Immature natural killer cell (primary cell): ENCODE results near the gene MDH2. TPM values are rescaled to one million over a fixed set of nuclear protein-coding genes. Genes with fewer than 3 reads are reported as not detected.
"Not testable (repeated sequence)": the region's sequence is repeated elsewhere in the genome, so short reads cannot be mapped to it uniquely, and the experiment has no call there.

Experiments used
- DNase-seq, 3 donors: peaks; one replicate each; pipeline ENCODE4 v3.0.0; 2022; ENCODE audit warnings: mixed read lengths in 1 of 3
- H3K27ac Mint-ChIP-seq, 6 donors: one replicate each; pipeline ENCODE4 v1.8.0; 2020; ENCODE audit warnings: mixed read lengths in 6 of 6, mild to moderate bottlenecking in 5 of 6, inconsistent platforms in 4 of 6, moderate library complexity in 3 of 6
- H3K27me3 Mint-ChIP-seq, 3 donors: one replicate each; pipeline ENCODE4 v1.8.0; 2020 to 2021; ENCODE audit warnings: low read depth in 3 of 3, mild to moderate bottlenecking in 3 of 3, mixed read lengths in 3 of 3, moderate library complexity in 3 of 3, inconsistent platforms in 1 of 3
- H3K36me3 Mint-ChIP-seq, 3 donors: one replicate each; pipeline ENCODE4 v1.8.0; 2020; ENCODE audit warnings: mixed read lengths in 3 of 3, inconsistent platforms in 2 of 3, mild to moderate bottlenecking in 2 of 3
- H3K4me1 Mint-ChIP-seq, 2 donors: one replicate each; pipeline ENCODE4 v1.8.0; 2020; ENCODE audit warnings: inconsistent platforms in 2 of 2, mild to moderate bottlenecking in 2 of 2, mixed read lengths in 2 of 2, moderate library complexity in 1 of 2
- H3K4me3 Mint-ChIP-seq, 5 donors: one replicate each; pipeline ENCODE4 v1.8.0; 2020; ENCODE audit warnings: mild to moderate bottlenecking in 5 of 5, mixed read lengths in 5 of 5, inconsistent platforms in 3 of 5, moderate library complexity in 3 of 5
- H3K9me3 Mint-ChIP-seq, 6 donors: one replicate each; pipeline ENCODE4 v1.8.0; 2020; ENCODE audit warnings: mild to moderate bottlenecking in 6 of 6, mixed read lengths in 6 of 6, inconsistent platforms in 4 of 6, moderate library complexity in 3 of 6
- polyA plus RNA-seq, 3 donors: library from polyadenylated mRNA; unstranded; fragments of 300-500 nt; fragmentation: Illumina TruSeq; gene quantifications; one replicate each; pipeline ENCODE4 v1.2.3, GENCODE V29; 2021

Gene MDH2, protein sequence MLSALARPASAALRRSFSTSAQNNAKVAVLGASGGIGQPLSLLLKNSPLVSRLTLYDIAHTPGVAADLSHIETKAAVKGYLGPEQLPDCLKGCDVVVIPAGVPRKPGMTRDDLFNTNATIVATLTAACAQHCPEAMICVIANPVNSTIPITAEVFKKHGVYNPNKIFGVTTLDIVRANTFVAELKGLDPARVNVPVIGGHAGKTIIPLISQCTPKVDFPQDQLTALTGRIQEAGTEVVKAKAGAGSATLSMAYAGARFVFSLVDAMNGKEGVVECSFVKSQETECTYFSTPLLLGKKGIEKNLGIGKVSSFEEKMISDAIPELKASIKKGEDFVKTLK
- polyA plus RNA-seq, result 100 to 1,000 TPM; 154 to 180 (median 161) TPM

DNA sequence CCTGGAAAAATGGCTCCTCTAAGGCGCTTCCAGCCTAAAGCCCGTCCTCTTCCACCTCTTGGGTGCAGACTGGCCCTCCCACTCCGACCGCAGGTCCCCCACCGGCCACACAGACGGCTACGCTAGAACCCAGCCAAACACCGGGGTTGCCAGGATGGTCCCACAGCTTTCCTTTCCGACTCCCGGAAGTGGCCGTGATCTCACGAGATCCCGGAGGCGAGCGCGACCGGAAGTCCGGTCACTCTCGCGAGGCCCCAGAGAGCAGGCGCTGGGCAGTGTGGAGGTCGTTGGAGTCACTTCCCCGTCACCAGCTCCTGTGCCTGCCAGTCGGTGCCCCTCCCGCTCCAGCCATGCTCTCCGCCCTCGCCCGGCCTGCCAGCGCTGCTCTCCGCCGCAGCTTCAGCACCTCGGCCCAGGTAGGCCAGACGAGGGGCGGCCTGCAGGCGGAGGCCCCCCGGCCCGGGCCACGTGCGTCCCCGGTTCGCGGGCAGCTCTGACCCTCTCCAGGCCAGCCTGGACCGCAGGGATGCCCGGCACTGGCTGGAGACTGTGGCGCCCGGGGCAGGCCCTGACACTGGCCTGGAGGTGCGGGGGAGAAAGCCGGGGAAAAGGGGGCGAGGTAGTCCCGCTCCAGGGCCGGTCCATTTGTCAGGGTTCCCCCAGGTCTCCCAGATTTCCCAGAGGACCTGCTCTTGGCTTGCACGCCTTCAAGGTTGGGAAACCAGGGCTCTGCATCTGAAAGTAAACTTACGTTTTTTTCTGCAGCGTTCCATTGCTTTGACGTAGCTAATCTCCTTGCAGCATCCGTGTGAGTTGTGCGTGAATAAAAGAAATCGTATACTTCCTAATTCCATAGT lies at the start of gene MDH2, which contains the start of gene STYXL1:
Gene MDH2, plus strand, starts transcription at position 296 of the 857 bp plus-strand sequence. Its CDS starts 55 bp downstream, at position 351.
Gene STYXL1, minus strand, starts transcription at position 190 of the 857 bp plus-strand sequence. CDS start 17,477 bp downstream, outside the sequence.
- H3K36me3 Mint-ChIP-seq, result peaks cover 5 to 7% (median 6%) of the 10 kb centered on the region in 3 donors
- peak; percentile 93 for DNase-seq
- no peaks in the 10 kb centered on the region for H3K9me3 Mint-ChIP-seq
- peaks cover 0 to 5% (median 0%) of the 10 kb centered on the region in 3 donors for H3K27me3 Mint-ChIP-seq
- H3K4me3 Mint-ChIP-seq, result peak within 1 kb of the TSS; percentile 98 to 99 (median 99)
- H3K4me1 Mint-ChIP-seq, result peaks cover 45 to 66% of the 10 kb centered on the region in 2 donors
- H3K27ac Mint-ChIP-seq, result peak within 1 kb of the TSS; percentile 95 to 98 (median 96)

DNA sequence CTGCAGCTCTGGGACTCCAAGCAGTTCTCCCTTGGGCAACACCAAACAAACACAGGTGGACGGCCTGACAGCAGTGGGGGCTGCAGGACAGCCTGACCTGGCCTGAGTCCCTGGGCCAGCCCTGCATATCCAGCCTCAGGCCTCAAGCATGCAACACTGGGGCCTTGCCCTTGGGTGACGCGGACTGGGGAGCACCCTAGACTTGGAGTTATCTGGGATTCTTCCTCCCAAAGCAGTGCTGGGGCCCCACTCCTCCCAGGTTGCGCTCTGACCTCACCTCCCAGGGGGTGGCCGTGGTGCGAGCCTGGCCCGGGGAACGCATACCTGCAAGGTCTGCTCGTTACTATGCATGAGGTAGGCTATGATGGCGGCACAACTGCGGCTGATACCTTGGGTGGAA lies 47.3 kb upstream of the MDH2 start:
- Mint-ChIP-seq H3K9me3 (no peaks in the 10 kb centered on the region), H3K36me3 (peaks cover 12 to 29% (median 17%) of the 10 kb centered on the region in 3 donors), H3K27me3 (peaks cover 0 to 2% (median 0%) of the 10 kb centered on the region in 3 donors), H3K4me1 (peaks cover 18 to 22% of the 10 kb centered on the region in 2 donors), H3K27ac (no peak overlapping the region), H3K4me3 (no peak overlapping the region)
- no peak for DNase-seq

DNA sequence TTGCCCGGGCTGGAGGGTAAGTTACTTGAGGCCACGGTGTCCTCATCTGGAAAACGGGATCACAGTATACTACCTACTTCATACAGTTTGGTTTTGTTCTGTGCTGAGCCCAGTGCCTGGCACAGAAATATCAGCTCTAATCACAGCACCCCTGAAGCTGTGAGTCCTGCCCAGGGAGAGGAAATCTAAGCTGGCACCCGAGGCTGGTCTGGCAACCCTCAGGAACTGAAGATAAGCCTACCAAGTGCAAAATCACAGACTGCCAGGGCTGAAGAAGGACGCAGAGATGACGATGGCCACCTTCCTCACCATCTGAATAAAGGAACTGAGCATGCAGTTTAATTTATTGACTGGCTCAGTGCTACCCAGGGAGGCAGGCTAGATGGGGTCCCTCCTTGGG lies 45.8 kb upstream of the MDH2 start:
- Mint-ChIP-seq H3K9me3 (no peaks in the 10 kb centered on the region), H3K4me3 (no peak overlapping the region), H3K27ac (no peak overlapping the region), H3K36me3 (peaks cover 12 to 25% (median 17%) of the 10 kb centered on the region in 3 donors), H3K27me3 (no peaks in the 10 kb centered on the region), H3K4me1 (peaks cover 6 to 7% of the 10 kb centered on the region in 2 donors)
- DNase-seq, result no peak

DNA sequence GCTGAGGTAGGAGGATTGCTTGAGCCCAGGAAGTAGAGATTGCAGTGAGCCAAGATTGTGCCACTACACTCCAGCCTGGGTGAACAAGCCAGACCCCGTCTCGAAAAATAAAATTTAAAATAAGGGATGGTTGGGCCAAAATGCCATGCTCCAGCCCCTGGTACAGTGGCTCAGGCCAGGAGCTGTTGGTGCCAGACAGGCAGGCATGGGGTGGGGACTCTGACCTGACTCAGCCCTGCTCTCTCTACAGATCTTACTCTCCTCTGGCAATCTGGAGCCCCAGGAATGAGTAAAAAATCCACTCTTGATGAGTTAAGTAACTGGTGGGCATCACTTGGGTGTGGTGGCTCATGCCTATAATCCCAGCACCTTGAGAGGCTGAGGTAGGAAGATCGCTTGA lies 45.1 kb upstream of the MDH2 start:
- no peaks in the 10 kb centered on the region for H3K27me3 Mint-ChIP-seq
- no peak overlapping the region for H3K27ac Mint-ChIP-seq
- DNase-seq, result no peak
- no peaks in the 10 kb centered on the region for H3K9me3 Mint-ChIP-seq
- peaks cover 12 to 25% (median 17%) of the 10 kb centered on the region in 3 donors for H3K36me3 Mint-ChIP-seq
- peaks cover 0 to under 1% of the 10 kb centered on the region in 2 donors for H3K4me1 Mint-ChIP-seq
- H3K4me3 Mint-ChIP-seq, result no peak overlapping the region

DNA sequence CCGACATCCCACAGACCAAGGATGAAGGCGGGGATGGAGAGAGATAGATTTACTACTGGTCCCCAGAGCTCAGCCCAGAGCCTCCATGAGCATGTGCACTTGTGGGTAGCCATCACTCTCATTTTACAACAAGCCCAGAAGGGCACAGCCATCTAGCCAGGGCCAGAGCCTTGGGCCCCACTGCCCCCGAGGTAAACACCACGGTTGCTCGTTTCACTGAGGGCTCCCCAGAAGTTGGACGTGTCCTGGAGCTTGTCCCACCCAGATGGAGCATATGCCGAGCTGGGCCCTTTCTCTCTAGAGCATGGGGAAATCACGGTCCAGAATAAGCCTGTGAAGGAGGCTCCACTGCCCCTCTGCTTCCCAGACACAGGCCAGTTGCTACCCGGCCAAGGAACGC lies 44.6 kb upstream of the MDH2 start:
- Mint-ChIP-seq H3K9me3 (no peaks in the 10 kb centered on the region), H3K4me1 (peaks cover 3 to 5% of the 10 kb centered on the region in 2 donors), H3K27me3 (no peaks in the 10 kb centered on the region), H3K36me3 (peaks cover 12 to 25% (median 16%) of the 10 kb centered on the region in 3 donors), H3K4me3 (no peak overlapping the region), H3K27ac (no peak overlapping the region)
- no peak for DNase-seq

DNA sequence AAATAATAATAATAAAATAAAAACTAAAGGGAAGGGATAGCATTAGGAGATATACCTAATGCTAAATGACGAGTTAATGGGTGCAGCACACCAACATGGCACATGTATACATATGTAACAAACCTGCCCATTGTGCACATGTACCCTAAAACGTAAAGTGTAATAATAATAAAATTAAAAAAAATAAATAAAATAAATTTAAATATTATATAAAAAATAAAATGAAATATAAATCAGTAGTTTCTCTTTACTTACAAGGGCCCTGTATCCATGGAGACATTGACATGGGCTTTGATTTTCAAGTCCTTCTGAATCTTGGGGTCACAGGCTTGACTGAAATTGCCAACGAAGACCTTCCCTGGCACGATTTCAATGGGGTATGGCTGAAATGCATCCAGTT lies 42.9 kb upstream of the MDH2 start:
- not testable (repeated sequence) for H3K9me3 Mint-ChIP-seq, H3K27me3 Mint-ChIP-seq, H3K4me3 Mint-ChIP-seq, H3K27ac Mint-ChIP-seq, DNase-seq
- Mint-ChIP-seq H3K36me3 (peaks cover 12 to 17% (median 13%) of the 10 kb centered on the region in 3 donors), H3K4me1 (peaks cover 20 to 22% of the 10 kb centered on the region in 2 donors)

DNA sequence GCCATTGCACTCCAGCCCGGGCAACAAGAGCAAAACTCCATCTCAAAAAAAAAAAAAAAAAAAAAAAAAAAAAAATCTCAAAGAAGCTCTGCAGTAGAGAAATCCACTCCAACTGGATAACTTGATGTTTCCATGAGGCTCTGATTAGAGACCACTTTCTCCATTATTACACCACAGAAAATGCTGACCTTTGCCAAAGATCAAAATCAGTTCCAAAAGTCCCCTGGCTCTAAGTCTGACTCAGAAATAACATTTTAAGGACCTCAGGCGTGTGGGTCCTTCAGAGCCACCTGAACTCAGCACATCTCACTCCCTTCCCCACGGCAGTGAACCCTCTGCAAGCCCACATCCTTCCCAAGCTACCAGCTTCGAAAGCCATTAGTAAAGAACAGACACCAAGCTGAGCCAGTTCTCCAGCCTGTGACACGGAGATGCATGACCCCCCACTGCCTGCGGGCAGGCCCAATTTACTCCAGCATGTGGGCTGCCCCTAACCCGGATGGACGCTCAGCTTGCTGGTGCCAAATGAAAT lies 39.7 kb upstream of the MDH2 start:
- Mint-ChIP-seq H3K4me1 (peaks cover 22 to 33% of the 10 kb centered on the region in 2 donors), H3K27me3 (peaks cover 3 to 7% (median 7%) of the 10 kb centered on the region in 3 donors), H3K27ac (peak overlapping the region; percentile 37 to 87 (median 80)), H3K4me3 (peak overlapping the region; percentile 29 to 86 (median 76)), H3K36me3 (peaks cover 14 to 28% (median 18%) of the 10 kb centered on the region in 3 donors), H3K9me3 (no peaks in the 10 kb centered on the region)
- peak; percentile 27 to 41 (median 30) for DNase-seq

DNA sequence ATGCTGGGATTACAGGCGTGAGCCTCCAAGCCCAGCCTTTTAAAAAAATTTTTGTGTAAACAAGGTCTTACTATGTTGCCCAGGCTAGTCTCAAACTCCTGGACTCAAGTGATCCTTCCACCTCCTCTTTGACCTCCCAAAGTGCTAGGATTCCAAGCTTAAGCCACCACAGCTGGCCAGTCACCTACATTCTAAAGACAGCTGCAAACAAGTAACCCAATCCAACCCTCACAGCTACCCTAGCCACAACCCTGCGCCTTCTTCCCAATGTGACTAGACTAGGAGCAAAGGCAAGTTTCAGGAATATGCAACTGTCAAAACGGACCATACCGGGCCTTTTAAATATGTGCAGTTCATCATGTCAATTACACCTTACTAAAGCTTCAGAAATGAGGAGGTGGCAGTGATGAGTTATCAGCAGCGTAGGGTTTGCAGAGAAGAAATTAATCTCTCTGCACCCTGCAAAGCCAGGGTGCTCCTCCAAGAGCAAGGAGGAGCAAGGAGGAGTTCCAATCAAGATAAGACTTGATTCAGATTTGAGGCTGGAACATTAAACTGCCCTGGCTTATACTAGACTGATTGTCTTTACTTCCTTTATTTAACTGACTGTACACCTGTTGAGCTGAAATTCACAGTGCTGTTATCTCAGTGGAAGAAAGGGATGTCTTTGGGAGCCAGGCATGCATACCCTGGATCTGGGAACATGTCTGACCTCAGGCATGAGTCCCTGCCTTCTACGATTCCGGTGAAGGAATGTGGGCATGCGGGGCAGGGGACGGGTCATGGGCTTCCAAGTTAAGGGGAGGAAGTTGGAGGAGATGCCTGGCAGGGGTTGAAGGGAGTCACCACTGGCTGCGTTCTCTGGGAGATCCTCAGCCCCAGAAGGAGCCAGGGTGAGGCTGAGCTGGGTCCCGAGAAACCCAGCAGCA lies 38.0 kb upstream of the MDH2 start:
- H3K4me3 Mint-ChIP-seq, result peak overlapping the region; percentile 29 to 86 (median 76)
- H3K4me1 Mint-ChIP-seq, result peaks cover 22 to 33% of the 10 kb centered on the region in 2 donors
- peaks cover 3 to 7% (median 7%) of the 10 kb centered on the region in 3 donors for H3K27me3 Mint-ChIP-seq
- peaks cover 14 to 28% (median 19%) of the 10 kb centered on the region in 3 donors for H3K36me3 Mint-ChIP-seq
- DNase-seq, result no peak
- H3K27ac Mint-ChIP-seq, result peak overlapping the region in 5 of 6 donors; percentile 61 to 87 (median 78)
- H3K9me3 Mint-ChIP-seq, result no peaks in the 10 kb centered on the region

DNA sequence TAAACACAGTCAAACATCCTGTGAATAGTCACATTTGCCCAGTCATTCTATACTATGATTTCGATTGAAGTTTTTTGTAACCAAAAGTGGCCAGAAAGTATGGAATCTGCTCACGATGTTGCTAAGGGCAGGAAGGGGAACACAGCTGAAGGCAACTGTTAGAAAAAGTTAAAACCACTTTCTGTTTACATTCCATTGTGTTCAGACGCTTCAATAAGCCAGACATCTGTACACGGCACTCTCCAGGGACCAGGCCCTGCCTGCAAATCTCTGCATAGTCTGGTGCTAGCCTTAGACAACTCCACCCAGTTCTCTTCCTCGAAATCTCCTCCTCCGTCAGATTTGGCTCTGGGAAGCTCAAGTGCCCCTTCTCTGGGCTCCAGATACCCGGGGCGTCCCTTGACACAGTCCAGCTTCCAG lies 36.5 kb upstream of the MDH2 start:
- DNase-seq, result no peak
- Mint-ChIP-seq H3K27ac (peak overlapping the region in 1 of 6 donors; percentile 72), H3K36me3 (peaks cover 9 to 29% (median 14%) of the 10 kb centered on the region in 3 donors), H3K9me3 (no peaks in the 10 kb centered on the region), H3K4me1 (peaks cover 22 to 33% of the 10 kb centered on the region in 2 donors), H3K27me3 (peaks cover 3 to 7% (median 7%) of the 10 kb centered on the region in 3 donors), H3K4me3 (no peak overlapping the region)

DNA sequence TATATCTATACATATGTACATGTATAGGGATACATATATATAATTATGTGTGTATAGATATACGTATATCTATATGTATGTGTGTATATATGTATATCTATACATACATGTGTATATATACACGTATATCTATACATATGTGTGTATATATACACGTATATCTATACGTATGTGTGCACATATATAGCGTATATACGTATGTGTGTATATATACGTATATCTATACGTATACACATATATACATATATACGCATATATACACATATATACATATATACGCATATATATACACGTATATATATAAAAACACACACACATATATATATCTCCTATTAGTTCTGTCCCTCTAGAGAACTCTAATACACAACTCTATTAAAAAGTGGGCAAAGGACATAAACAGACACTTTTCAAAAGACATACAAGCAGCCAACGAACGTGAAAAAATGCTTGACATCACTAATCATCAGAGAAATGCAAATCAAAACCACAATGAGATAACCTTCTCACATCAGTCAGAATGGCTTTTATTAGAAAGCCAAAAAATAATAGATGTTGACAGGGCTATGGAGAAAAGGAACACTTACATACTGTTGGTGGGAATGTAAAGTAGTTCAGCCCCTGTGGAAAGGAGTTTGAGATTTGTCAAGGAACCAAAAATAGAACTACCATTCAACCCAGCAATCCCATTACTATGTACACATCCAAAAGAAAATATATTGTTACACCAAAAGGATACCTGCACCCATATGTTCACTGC lies 31.5 kb upstream of the MDH2 start:
- no peak overlapping the region for H3K27ac Mint-ChIP-seq
- H3K27me3 Mint-ChIP-seq, result no peaks in the 10 kb centered on the region
- H3K9me3 Mint-ChIP-seq, result no peaks in the 10 kb centered on the region
- H3K36me3 Mint-ChIP-seq, result peaks cover 11 to 48% (median 18%) of the 10 kb centered on the region in 3 donors
- H3K4me1 Mint-ChIP-seq, result peaks cover 7 to 8% of the 10 kb centered on the region in 2 donors
- no peak for DNase-seq
- no peak overlapping the region for H3K4me3 Mint-ChIP-seq

DNA sequence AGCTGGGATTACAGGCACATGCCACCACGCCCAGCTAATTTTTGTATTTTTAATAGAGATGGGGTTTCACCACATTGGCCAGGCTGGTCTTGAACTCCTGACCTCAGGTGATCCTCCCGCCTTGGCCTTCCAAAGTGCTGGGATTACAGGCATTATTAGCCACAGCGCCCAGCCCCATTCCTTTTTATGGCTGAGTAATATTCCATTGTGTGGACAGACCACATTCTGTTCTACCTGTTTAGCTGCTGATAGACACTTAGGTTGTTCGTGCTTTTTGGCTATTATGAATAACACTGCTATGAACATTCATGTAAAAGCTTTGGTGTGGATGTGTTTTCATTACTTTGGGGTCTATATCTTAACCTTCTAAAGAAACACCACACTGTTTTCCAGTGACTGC lies 29.4 kb upstream of the MDH2 start:
- H3K27ac Mint-ChIP-seq, H3K4me3 Mint-ChIP-seq, DNase-seq, H3K27me3 Mint-ChIP-seq, H3K9me3 Mint-ChIP-seq: not testable (repeated sequence)
- Mint-ChIP-seq H3K36me3 (peaks cover 16 to 43% (median 16%) of the 10 kb centered on the region in 3 donors), H3K4me1 (peaks cover 7 to 10% of the 10 kb centered on the region in 2 donors)
